WTC11 (cell line): ENCODE measurements around the gene TSPAN1. TPM values are rescaled to one million over a fixed set of nuclear protein-coding genes. Genes with fewer than 3 reads are reported as not detected.

ENCODE experiments used
- ARID4B ChIP-seq: sonication (generic); formaldehyde crosslinking; IDR thresholded peaks from 2 replicates; pipeline ENCODE4 v1.8.0; 2023; ENCODE audit warnings: missing genetic modification reagents, mild to moderate bottlenecking, borderline replicate concordance
- FOXP1 ChIP-seq: sonication (generic); formaldehyde crosslinking; IDR thresholded peaks from 2 replicates; pipeline ENCODE4 v1.8.0; 2022; ENCODE audit warnings: missing genetic modification reagents, mild to moderate bottlenecking, moderate library complexity, borderline replicate concordance
- GRHL2 ChIP-seq: fragments of 250-450 bp; sonication (Bioruptor Pico); IDR thresholded peaks from 2 replicates; pipeline ENCODE4 v1.8.0; 2022; ENCODE audit warnings: mild to moderate bottlenecking, moderate library complexity; ENCODE audit not compliant: insufficient replicate concordance, severe bottlenecking
- NFYB ChIP-seq: sonication (generic); formaldehyde crosslinking; conservative IDR thresholded peaks from 2 replicates; pipeline ENCODE4 v1.8.0; 2022; ENCODE audit warnings: low read depth, missing genetic modification reagents
- NR2C2 ChIP-seq: sonication (generic); formaldehyde crosslinking; IDR thresholded peaks from 2 replicates; pipeline ENCODE4 v1.8.0; 2022; ENCODE audit warnings: mild to moderate bottlenecking, missing genetic modification reagents
- TEAD1 ChIP-seq: sonication (generic); formaldehyde crosslinking; IDR thresholded peaks from 2 replicates; pipeline ENCODE4 v1.8.0; 2022; ENCODE audit warnings: mild to moderate bottlenecking, missing genetic modification reagents
- ZNF121 ChIP-seq: sonication (generic); formaldehyde crosslinking; IDR thresholded peaks from 2 replicates; pipeline ENCODE4 v1.8.0; 2023; ENCODE audit warnings: missing genetic modification reagents
- ZSCAN18 ChIP-seq: fragments of 250-450 bp; sonication (Bioruptor Pico); IDR thresholded peaks from 2 replicates; pipeline ENCODE4 v2.1.2; 2022; ENCODE audit warnings: mild to moderate bottlenecking, moderate library complexity
- total RNA-seq: library from RNA; stranded (reverse); gene quantifications from 3 replicates; pipeline ENCODE4 v1.2.3, GENCODE V29; 2021
- TF ChIP-seq, protein P1 (sequence below): fragments of 250-450 bp; sonication (Bioruptor Pico); IDR thresholded peaks from 2 replicates; pipeline ENCODE4 v1.9.0; 2021; ENCODE audit warnings: moderate library complexity, mild to moderate bottlenecking, inconsistent platforms, borderline replicate concordance
- TF ChIP-seq, protein P2 (sequence below): sonication (generic); formaldehyde crosslinking; conservative IDR thresholded peaks from 2 replicates; pipeline ENCODE4 v1.8.1; 2022; ENCODE audit warnings: mild to moderate bottlenecking, missing genetic modification reagents
- TF ChIP-seq, protein P3 (sequence below): sonication (generic); formaldehyde crosslinking; IDR thresholded peaks from 2 replicates; pipeline ENCODE4 v1.8.1; 2023; ENCODE audit warnings: mild to moderate bottlenecking, missing genetic modification reagents, borderline replicate concordance
- TF ChIP-seq, protein P4 (sequence below): sonication (generic); formaldehyde crosslinking; IDR thresholded peaks from 2 replicates; pipeline ENCODE4 v1.8.0; 2022; ENCODE audit warnings: missing genetic modification reagents
- TF ChIP-seq, protein P5 (sequence below): fragments of 250-450 bp; sonication (Bioruptor Pico); IDR thresholded peaks from 2 replicates; pipeline ENCODE4 v1.8.0; 2021; ENCODE audit warnings: mild to moderate bottlenecking
- TF ChIP-seq, protein P6 (sequence below): sonication (generic); formaldehyde crosslinking; IDR thresholded peaks from 2 replicates; pipeline ENCODE4 v1.8.1; 2022; ENCODE audit warnings: mild to moderate bottlenecking, moderate library complexity, missing genetic modification reagents
- TF ChIP-seq, protein P7 (sequence below): sonication (generic); formaldehyde crosslinking; IDR thresholded peaks from 2 replicates; pipeline ENCODE4 v1.8.1; 2023; ENCODE audit warnings: mild to moderate bottlenecking, moderate library complexity, missing genetic modification reagents

The TSPAN1 gene
- total RNA-seq, 1 experiment from 2014 or later, result 0.50 TPM

GRCh38 chr1:46132529-46133180, 42.2 kb upstream of the TSPAN1 start, which contains the start of gene PIK3R3 (continued):
- TF ChIP-seq, protein P1, sequence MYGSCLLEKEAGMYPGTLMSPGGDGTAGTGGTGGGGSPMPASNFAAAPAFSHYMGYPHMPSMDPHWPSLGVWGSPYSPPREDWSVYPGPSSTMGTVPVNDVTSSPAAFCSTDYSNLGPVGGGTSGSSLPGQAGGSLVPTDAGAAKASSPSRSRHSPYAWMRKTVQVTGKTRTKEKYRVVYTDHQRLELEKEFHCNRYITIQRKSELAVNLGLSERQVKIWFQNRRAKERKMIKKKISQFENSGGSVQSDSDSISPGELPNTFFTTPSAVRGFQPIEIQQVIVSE (CRISPR knock-in tag), result no peak; the same call in 1 of the 2 replicates
- TF ChIP-seq, protein P2, sequence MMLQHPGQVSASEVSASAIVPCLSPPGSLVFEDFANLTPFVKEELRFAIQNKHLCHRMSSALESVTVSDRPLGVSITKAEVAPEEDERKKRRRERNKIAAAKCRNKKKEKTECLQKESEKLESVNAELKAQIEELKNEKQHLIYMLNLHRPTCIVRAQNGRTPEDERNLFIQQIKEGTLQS, result peak; percentile 84; the same call in 1 of the 2 replicates
- TF ChIP-seq NR2C2 (CRISPR knock-in tag) (no peak), ZNF121 (CRISPR knock-in tag) (0 out of 2 replicates have a peak, but pooled peaks have one; percentile 2), FOXP1 (CRISPR knock-in tag) (peak; percentile 98), GRHL2 (no peak), ZSCAN18 (no peak), NFYB (CRISPR knock-in tag) (peak; percentile 84), ARID4B (CRISPR knock-in tag) (peak; percentile 96; the same call in 1 of the 2 replicates), TEAD1 (CRISPR knock-in tag) (peak; percentile 95)
- TF ChIP-seq, protein P3, sequence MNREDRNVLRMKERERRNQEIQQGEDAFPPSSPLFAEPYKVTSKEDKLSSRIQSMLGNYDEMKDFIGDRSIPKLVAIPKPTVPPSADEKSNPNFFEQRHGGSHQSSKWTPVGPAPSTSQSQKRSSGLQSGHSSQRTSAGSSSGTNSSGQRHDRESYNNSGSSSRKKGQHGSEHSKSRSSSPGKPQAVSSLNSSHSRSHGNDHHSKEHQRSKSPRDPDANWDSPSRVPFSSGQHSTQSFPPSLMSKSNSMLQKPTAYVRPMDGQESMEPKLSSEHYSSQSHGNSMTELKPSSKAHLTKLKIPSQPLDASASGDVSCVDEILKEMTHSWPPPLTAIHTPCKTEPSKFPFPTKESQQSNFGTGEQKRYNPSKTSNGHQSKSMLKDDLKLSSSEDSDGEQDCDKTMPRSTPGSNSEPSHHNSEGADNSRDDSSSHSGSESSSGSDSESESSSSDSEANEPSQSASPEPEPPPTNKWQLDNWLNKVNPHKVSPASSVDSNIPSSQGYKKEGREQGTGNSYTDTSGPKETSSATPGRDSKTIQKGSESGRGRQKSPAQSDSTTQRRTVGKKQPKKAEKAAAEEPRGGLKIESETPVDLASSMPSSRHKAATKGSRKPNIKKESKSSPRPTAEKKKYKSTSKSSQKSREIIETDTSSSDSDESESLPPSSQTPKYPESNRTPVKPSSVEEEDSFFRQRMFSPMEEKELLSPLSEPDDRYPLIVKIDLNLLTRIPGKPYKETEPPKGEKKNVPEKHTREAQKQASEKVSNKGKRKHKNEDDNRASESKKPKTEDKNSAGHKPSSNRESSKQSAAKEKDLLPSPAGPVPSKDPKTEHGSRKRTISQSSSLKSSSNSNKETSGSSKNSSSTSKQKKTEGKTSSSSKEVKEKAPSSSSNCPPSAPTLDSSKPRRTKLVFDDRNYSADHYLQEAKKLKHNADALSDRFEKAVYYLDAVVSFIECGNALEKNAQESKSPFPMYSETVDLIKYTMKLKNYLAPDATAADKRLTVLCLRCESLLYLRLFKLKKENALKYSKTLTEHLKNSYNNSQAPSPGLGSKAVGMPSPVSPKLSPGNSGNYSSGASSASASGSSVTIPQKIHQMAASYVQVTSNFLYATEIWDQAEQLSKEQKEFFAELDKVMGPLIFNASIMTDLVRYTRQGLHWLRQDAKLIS (CRISPR knock-in tag), result no peak
- TF ChIP-seq, protein P4, sequence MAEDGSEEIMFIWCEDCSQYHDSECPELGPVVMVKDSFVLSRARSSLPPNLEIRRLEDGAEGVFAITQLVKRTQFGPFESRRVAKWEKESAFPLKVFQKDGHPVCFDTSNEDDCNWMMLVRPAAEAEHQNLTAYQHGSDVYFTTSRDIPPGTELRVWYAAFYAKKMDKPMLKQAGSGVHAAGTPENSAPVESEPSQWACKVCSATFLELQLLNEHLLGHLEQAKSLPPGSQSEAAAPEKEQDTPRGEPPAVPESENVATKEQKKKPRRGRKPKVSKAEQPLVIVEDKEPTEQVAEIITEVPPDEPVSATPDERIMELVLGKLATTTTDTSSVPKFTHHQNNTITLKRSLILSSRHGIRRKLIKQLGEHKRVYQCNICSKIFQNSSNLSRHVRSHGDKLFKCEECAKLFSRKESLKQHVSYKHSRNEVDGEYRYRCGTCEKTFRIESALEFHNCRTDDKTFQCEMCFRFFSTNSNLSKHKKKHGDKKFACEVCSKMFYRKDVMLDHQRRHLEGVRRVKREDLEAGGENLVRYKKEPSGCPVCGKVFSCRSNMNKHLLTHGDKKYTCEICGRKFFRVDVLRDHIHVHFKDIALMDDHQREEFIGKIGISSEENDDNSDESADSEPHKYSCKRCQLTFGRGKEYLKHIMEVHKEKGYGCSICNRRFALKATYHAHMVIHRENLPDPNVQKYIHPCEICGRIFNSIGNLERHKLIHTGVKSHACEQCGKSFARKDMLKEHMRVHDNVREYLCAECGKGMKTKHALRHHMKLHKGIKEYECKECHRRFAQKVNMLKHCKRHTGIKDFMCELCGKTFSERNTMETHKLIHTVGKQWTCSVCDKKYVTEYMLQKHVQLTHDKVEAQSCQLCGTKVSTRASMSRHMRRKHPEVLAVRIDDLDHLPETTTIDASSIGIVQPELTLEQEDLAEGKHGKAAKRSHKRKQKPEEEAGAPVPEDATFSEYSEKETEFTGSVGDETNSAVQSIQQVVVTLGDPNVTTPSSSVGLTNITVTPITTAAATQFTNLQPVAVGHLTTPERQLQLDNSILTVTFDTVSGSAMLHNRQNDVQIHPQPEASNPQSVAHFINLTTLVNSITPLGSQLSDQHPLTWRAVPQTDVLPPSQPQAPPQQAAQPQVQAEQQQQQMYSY (CRISPR knock-in tag), result 0 out of 2 replicates have a peak, but pooled peaks have one; percentile 42
- TF ChIP-seq, protein P5, sequence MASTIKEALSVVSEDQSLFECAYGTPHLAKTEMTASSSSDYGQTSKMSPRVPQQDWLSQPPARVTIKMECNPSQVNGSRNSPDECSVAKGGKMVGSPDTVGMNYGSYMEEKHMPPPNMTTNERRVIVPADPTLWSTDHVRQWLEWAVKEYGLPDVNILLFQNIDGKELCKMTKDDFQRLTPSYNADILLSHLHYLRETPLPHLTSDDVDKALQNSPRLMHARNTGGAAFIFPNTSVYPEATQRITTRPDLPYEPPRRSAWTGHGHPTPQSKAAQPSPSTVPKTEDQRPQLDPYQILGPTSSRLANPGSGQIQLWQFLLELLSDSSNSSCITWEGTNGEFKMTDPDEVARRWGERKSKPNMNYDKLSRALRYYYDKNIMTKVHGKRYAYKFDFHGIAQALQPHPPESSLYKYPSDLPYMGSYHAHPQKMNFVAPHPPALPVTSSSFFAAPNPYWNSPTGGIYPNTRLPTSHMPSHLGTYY (CRISPR knock-in tag), result no peak
- TF ChIP-seq, protein P6, sequence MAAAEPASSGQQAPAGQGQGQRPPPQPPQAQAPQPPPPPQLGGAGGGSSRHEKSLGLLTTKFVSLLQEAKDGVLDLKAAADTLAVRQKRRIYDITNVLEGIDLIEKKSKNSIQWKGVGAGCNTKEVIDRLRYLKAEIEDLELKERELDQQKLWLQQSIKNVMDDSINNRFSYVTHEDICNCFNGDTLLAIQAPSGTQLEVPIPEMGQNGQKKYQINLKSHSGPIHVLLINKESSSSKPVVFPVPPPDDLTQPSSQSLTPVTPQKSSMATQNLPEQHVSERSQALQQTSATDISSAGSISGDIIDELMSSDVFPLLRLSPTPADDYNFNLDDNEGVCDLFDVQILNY (CRISPR knock-in tag), result peak; percentile 97
- TF ChIP-seq, protein P7, sequence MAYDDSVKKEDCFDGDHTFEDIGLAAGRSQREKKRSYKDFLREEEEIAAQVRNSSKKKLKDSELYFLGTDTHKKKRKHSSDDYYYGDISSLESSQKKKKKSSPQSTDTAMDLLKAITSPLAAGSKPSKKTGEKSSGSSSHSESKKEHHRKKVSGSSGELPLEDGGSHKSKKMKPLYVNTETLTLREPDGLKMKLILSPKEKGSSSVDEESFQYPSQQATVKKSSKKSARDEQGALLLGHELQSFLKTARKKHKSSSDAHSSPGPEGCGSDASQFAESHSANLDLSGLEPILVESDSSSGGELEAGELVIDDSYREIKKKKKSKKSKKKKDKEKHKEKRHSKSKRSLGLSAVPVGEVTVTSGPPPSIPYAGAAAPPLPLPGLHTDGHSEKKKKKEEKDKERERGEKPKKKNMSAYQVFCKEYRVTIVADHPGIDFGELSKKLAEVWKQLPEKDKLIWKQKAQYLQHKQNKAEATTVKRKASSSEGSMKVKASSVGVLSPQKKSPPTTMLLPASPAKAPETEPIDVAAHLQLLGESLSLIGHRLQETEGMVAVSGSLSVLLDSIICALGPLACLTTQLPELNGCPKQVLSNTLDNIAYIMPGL (CRISPR knock-in tag), result peak; percentile 62; the same call in 1 of the 2 replicates
